UCSD-AML1 (cell line): ENCODE data around the gene NCDN.
A peak's percentile ranks its signal among the peaks of the same experiment; 100 is the strongest.
"Not testable (repeated sequence)": the region's sequence is repeated elsewhere in the genome, so short reads cannot be mapped to it uniquely, and the experiment has no call there.

ENCODE experiments used
- DNase-seq: peaks from one replicate; lab custom pipeline; 2025; ENCODE audit not compliant: unreplicated experiment; lab: John Stamatoyannopoulos, UW

NCDN gene

DNA sequence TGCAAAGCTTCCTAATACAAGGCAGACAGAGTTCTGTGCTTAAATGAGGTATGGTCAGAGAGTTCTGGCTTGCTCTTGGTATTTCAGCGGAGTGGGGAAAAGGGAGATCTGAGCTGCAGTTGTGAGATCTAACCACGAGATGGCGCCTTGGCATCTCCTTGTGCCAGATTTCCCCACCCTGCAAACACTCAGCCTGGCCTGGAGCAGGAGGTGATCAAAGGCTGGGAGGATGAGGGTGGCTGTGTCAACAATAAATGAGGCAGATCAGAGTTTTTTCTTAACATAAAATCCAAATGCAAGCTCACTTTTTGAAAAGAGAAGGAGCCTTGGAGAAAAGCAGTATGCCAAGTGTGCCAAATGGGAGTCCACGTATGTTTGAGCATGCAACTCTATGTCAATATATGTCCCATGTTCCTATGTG is 11.4 kb downstream of the NCDN start:
- peak; percentile 67 for DNase-seq

DNA sequence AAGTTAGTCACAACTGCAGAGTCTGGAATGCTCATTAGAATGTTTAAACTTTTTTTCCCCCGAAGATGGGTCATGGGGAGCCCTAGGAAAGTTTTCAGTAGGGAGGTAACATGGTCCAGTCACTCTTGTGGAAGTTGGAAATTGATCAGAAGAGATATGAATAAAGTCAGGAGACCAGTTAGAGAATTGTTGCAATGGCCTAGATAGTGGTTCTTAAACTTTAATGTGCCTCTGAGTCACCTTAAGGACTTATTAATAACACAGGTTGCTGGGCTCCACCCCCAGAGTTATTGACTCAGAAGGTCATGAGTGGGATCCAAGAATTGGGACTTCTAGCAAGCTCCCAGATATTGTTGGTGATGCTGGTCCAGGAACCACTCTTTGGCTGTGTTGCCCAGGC is 12.3 kb downstream of the NCDN start:
- no peak for DNase-seq

DNA sequence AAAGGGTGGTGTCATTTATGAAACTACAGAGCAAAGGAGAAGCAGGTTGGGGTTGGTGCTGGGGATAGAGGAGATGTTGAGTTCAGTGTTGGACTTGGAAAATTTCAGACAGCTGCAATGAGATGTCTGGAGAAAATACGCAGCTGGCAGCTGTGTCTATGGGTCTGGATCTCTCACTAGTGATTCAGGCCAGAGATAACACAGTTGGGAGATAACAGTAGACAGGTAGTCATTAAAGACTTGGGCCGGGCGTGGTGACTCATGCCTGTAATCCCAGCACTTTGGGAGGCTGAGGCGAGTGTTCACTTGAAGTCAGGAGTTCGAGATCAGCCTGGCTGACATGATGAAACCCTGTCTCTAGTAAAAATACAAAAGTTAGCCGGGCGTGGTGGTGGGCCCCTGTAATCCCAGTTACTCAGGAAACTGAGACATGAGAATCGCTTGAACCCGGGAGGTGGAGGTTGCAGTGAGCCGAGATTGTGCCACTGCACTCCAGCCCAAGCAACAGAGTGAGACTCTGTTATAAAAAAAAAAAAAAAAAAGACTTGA is 13.1 kb downstream of the NCDN start:
- no peak for DNase-seq

DNA sequence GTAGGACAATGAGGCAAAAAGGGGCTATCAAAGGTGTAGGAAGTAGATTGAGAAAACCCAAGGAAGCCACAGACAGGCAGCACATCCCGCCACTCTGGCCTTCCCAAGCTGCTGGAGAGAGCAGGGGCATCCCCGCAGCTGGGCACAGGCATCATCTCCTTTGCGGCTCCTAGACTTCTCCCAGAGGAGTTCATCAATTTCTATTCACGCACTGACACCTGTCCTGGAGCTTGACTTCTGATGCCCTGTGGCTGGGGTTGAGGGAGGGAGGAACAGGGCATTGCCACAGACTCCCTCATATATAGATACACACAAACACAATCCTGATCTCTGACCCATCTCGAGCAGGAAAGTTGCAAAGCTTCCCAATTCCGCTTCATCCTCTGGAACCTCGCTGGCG is 13.7 kb downstream of the NCDN start:
- no peak for DNase-seq

DNA sequence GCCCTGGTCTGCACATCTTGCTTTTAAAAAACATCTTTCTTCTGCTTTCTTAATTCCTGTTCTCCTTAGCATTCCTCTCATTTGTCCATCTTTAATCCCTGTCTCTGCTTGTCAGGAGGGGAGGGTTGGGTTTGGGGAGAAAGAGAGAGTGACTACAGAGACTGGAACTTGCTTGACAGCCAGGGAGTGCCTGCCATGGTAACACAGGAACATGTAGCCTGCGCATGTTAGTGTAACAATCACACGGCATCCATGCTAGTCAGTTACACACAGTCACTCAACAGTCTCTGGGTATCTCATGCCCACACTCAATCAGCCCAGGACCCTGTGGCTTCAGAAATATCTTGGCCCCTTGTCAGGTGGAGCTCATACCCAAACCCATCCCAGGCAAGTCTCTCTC is 14.7 kb downstream of the NCDN start:
- DNase-seq = no peak

DNA sequence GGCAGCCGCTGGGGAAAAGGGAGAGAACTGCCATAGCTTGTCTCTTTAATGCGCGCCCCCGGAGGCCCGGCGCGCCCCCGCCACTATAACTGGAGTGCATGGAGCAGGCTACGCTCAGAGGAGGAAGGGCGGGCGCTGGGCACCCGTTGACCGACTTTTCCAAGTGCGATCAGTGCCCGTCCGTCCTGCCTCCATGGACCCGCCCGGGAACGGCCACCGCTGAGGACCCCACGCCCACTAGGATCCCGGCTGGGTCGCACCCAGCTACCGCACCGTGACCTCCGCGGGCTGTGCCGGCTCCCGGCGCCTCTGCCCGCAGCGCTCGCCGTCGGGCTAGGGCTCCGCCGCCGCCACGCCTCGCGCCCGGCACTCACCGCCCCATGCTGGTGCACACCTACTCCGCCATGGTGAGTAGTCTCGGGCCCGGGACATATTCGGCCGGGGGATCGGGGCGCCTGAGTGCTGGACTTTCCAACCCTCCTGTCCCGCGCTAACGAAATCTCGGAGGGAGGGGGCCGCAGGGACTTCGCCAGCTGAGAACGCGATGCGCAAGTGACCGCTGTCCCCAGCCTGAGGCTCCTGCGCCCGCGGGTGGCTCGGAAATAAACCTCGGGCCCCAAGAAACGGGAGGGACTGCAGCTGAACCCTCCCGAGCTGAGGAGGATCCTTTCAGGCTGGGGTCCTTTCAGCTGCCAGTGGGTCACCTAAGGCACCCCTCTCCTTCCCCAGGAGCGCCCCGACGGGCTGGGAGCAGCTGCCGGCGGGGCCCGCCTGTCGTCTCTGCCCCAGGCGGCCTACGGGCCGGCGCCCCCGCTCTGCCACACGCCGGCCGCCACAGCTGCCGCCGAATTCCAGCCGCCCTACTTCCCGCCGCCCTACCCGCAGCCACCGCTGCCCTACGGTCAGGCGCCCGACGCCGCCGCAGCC is 15.9 kb downstream of the NCDN start, which contains the start of gene TFAP2E:
TFAP2E (plus strand) TSS at position 117 of the 927 bp plus-strand sequence; CDS start at position 381, 264 bp downstream.
- no peak for DNase-seq

DNA sequence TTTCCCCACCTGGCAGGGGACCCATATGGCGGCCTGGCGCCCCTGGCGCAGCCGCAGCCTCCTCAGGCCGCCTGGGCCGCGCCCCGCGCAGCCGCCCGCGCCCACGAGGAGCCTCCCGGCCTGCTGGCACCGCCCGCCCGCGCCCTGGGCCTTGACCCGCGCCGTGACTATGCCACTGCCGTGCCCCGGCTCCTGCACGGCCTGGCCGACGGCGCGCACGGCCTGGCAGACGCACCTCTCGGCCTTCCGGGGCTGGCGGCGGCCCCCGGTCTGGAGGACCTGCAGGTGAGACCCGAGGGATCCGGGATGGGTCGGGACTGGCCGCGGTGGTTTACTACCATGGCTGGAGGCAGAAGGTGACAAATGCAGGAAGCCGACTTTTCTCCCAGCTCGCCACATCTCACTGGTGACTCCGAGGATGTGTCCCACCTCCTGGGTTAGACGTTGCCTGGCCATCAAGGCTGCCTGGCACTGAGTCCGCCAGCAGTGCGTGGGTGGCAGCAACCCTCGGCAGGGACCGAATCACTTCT is 16.6 kb downstream of the NCDN start:
- no peak for DNase-seq

DNA sequence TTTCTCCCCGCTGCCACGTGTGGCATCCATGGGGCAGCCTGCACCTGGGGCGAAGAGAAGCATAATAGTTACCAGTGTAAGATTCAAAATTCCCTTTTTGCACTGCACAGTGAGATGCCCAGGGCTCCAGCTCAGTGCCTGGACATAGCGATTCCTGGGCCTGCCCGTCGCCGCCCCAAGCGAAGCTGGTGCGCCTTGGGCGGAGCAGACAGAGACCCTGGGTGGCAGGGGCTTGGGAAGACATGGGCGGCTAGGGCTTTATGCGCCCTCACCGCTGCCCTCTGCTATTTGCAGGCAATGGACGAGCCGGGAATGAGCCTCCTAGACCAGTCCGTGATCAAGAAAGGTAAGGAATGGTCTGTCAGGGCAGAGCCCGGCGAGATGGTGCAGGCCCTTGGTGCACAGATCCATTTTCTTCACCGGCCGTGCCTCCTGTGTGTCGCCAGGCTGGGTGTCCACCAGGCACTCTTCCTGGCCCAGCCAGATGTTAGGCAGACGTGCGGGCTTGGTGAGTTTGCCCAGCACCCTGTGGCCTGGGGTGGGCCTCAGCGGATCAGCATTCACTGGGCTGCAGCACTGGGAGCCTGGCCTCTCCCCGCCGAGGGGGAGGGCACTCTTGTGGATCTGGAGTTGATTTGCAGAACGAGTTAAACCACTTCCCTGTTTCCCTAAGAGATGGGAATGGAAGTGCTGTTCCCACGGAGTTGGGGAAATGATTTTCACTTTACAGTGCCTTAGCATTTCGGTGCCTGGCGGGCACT is 17.2 kb downstream of the NCDN start:
- DNase-seq = peak; percentile 27

DNA sequence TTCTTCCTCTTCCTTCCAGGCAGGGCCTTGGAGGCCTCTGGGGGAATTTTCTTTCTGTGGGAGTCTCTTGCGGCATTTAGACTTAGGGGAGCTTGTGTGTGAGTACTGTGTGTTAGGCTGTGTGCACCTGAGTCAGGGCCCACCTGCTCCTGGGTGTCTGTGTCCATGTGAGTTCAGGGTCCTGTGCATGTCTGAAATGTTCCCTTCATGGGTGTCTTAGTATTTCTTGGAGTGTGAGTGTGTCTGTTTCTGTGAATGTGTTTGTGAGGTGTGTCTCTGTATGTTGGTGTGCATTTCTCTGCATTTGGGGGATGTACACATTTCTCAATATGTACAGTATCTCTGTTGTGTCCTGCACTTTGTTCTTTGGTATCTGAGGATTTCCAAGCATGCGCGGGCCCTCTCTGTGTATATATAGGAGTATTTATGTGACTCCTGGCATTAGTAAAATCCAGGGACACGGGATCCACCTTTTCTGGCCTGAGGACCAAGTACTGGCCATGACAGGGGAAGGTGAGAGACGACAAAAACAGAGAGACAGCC is 17.9 kb downstream of the NCDN start:
- DNase-seq = no peak

DNA sequence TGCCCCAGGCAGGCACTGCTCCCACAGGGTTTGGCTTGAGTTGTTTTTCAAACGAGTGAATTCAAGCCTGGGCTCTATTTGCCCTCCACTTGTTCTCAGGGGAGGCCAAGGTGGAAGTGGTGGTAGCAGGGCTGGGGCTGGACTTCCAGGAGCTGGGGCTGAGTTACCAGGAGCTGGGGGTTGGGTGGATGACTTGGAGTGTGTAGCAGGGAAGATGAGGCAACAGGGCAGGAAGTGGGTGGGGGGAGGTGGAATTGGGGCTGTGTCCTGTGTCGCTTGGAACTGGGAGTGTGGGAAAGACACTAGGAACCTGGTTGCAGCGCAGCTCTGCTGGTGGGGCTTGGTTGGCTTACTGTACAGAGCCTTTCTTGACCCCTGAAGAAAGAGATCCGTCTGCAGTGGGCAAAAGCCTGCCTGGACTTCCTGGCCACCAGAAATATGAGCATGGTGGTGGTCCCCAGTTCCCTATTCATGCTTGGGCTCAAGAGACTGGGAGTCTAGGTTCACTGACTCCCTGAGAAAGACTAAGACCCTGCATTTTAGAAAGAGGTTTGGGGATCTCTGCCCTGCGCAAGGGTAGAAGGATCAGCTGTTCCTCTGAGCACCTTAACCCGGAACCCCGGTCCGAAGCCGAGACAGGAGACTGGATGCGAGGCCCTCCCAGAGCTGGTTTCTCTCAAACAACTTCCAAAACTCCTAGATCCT is 18.6 kb downstream of the NCDN start:
- peak; percentile 79 for DNase-seq

DNA sequence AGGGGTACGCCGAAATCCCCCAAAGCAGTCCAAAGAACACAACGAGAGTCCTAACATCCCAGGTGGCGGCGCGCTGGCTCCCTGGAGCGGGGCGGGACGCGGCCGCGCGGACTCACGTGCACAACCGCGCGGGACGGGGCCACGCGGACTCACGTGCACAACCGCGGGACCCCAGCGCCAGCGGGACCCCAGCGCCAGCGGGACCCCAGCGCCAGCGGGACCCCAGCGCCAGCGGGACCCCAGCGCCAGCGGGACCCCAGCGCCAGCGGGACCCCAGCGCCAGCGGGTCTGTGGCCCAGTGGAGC is 19.1 kb downstream of the NCDN start:
- not testable (repeated sequence) for DNase-seq

DNA sequence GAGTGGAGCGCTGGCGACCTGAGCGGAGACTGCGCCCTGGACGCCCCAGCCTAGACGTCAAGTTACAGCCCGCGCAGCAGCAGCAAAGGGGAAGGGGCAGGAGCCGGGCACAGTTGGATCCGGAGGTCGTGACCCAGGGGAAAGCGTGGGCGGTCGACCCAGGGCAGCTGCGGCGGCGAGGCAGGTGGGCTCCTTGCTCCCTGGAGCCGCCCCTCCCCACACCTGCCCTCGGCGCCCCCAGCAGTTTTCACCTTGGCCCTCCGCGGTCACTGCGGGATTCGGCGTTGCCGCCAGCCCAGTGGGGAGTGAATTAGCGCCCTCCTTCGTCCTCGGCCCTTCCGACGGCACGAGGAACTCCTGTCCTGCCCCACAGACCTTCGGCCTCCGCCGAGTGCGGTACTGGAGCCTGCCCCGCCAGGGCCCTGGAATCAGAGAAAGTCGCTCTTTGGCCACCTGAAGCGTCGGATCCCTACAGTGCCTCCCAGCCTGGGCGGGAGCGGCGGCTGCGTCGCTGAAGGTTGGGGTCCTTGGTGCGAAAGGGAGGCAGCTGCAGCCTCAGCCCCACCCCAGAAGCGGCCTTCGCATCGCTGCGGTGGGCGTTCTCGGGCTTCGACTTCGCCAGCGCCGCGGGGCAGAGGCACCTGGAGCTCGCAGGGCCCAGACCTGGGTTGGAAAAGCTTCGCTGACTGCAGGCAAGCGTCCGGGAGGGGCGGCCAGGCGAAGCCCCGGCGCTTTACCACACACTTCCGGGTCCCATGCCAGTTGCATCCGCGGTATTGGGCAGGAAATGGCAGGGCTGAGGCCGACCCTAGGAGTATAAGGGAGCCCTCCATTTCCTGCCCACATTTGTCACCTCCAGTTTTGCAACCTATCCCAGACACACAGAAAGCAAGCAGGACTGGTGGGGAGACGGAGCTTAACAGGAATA is 19.7 kb downstream of the NCDN start:
- DNase-seq = peak; percentile 87

DNA sequence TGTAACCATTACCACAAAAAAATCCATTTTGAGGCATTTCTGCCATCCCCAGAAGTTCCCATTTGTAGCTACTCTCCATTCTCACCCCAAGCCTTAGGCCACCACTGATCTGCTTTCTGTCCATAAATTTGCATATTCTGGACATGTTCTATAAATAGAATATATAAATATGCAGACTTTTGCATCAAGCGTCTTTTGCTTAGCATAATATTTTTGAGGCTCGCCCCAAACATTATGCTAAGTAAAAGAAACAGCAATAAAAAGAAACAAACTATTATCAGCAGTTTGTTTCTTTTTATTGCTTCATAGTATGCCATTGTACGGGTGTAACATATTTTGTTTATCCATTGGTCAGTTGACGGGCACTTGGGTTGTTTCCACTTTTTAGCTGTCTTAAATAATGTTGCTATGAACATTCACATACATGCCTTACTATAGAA is 23.4 kb downstream of the NCDN start:
- no peak for DNase-seq

DNA sequence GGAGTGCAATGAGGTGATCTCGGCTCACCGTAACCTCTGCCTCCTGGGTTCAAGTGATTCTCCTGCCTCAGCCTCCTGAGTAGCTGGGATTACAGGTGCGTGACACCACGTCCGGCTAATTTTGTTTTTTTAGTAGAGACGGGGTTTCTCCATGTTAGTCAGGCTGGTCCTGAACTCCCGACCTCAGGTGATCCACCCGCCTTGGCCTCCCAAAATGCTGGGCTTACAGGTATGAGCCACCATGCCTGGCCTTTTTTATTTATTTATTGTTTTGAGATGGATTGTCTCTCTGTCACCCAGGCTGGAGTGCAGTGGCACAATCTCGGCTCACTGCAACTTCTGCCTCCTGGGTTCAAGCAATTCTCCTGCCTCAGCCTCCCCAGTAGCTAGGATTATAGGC is 24.0 kb downstream of the NCDN start:
- not testable (repeated sequence) for DNase-seq

DNA sequence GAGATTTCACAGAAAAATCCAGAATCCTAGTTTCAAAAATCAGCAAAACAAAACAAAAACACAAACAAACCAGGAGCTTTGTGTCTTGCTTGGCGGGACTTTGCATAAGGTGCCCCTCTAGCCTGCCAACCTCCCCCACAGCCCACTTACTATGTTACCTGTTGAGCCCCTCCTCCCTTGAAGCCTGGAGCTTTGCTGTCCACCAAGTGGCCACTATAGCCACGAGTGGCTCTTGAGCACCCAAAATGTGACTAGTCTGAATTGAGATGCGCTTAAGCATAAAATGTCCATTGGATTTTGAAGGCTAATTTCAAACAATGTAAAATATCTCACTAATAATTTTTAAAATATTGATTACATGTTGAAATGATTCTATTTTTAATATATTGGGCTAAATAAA is 27.7 kb downstream of the NCDN start:
- no peak for DNase-seq

DNA sequence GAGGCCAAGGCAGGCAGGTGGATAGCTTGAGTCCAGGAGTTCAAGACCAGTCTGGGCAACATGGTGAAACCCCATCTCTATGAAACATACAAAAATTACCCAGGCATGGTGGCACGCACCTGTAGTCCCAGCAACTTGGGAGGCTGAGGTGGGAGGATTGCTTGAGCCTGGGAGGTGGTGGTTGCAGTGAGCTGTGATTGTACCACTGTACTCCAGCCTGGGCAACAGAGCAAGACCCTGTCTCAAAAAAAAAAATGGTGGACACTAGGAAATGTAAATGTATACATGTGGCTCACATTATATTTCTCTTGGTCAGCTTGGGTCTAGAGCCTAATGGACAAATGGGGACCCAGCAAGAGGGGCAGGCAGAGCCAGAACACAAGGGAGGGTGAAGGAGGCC is 28.2 kb downstream of the NCDN start:
- DNase-seq = not testable (repeated sequence)

DNA sequence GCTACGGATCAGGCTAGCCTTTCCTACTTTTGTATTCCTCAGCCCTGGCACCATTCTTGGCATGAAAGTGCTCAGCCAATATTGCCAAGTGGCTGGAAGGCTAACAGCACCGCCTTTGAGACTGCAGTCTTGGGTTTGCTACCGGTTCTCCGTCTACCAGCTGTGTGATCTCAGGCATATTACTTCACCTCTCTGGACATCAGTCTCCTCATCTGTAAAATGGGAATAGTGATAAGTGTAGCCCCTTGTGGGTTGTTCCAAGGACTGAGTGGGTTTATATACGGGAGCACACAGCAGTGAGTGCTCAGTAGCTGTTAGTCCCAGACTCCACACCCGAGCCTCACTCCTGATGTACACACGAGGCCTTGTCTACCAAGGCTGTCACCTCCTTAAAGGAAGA is 29.2 kb downstream of the NCDN start:
- DNase-seq = no peak

DNA sequence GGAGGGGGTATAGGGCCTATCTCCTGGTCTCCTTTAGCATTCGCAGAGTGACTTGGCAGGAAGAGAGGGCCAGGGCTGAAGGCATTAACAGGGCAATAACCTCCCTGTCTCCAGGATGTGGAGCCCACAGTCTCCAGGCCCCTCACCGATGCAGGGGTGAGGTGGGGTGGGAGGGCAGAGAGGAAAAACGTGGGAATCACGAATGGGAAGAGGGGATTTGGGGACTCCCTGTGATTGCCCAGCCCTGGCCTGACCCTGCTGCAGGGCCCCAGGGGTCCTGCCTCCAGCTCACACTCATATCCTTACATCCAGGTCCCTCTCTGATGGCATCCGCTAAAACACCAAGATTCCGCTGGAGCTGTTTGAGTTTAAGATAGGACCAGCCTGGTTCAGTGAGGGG is 30.1 kb downstream of the NCDN start:
- DNase-seq = no peak

DNA sequence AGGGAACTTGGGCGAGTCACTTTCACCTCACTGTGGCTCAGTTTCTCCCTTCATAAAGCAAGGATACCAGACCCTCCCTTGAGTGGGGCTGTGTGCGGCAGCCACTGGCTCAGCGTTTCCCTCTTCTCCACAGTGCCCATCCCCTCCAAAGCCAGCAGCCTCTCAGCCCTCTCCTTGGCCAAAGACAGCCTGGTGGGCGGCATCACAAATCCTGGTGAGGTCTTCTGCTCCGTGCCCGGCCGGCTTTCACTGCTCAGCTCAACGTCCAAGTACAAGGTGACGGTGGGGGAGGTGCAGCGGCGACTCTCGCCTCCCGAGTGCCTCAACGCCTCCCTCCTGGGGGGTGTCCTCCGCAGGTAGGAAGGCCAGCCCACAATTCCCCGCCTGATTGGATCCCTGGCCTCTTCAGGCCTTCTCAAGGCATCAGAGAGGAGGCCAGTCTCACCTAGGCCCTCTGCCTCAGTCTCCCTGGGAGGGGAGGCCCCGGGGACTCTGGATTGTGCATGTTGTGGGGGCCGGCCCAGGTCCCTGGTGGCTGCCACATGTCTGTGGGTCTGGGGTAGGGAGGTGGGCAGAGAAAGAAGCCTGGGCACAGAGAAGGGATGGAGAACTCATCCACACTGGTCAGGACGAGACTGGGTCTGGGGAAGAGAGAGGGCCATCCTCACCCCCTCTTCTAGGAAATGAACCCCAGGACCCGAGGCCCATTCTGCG is 30.8 kb downstream of the NCDN start:
- no peak for DNase-seq
